Adrenal gland (tissue), 12 donors: Measurements from ENCODE around the gene SLC43A2. TPM values are rescaled to one million over a fixed set of nuclear protein-coding genes. Genes with fewer than 3 reads are reported as not detected.

ENCODE experiments used
- DNase-seq, 7 donors: peaks; one replicate each; pipeline ENCODE4 v3.0.0-alpha.2; 2019 to 2020
- H3K27ac ChIP-seq, 5 donors: fragments of 200-600 bp; sonication (generic) in 4 of 5; 1 replicate in 3 of 5; 2 replicates in 2 of 5; pipeline versions ENCODE4 v1.5.1 to v1.8.0; 2016 to 2020; ENCODE audit warnings: mild to moderate bottlenecking in 1 of 5
- H3K27me3 ChIP-seq: fragments of 200-600 bp; 2 replicates; pipeline ENCODE4 v1.8.0; 2021
- H3K36me3 ChIP-seq, 2 donors: fragments of 200-600 bp; replicated peaks in 1 of 2; 1 replicate in 1 of 2; 2 replicates in 1 of 2; pipeline versions ENCODE4 v1.5.1 to v1.8.0; 2018 to 2022
- H3K4me1 ChIP-seq, 2 donors: fragments of 200-600 bp; replicated peaks in 1 of 2; 1 replicate in 1 of 2; 2 replicates in 1 of 2; pipeline versions ENCODE4 v1.5.1 to v1.8.0; 2018 to 2021
- H3K4me3 ChIP-seq, 4 donors: fragments of 200-600 bp; sonication (generic) in 3 of 4; one replicate each; pipeline ENCODE4 v1.5.1; 2016 to 2018
- H3K9me3 ChIP-seq, 3 donors: fragments of 200-600 bp; sonication (generic) in 1 of 3; replicated peaks in 1 of 3; 1 replicate in 2 of 3; 2 replicates in 1 of 3; pipeline versions ENCODE4 v1.5.1 to v1.8.0; 2016 to 2021
- POLR2A ChIP-seq, 2 donors: fragments of 450-650 bp; IDR thresholded peaks; one replicate each; pipeline ENCODE4 v1.6.1; 2017; ENCODE audit warnings: antibody characterized with exemption in 2 of 2, mild to moderate bottlenecking in 2 of 2, moderate library complexity in 1 of 2
- WGBS, 4 donors: extraction: QIAGEN DNeasy Blood & Tissue Kit in 2 of 4; methylation state at CpG; one replicate each; pipeline versions ENCODE4 v1.1.5 to v1.1.7; 2013 to 2017; 5-methylcytosine and 5-hydroxymethylcytosine counted together
- intact Hi-C, 2 donors: fragments of 100-400 bp; cut with DNase I; formaldehyde crosslinking; loops; one replicate each; pipeline versions ENCODE4 v1.14.1 to v1.15.0; 2022 to 2023
- polyA plus RNA-seq, 3 donors: library from polyadenylated mRNA; stranded (reverse); fragments of 200-250 nt in 2 of 3; fragments of 350-450 nt in 1 of 3; fragmentation: Illumina TruSeq in 1 of 3; extraction: RNeasy Lipid Tissue Mini Kit (QIAGEN cat#74804) in 1 of 3; gene quantifications; one replicate each; pipeline ENCODE4 v1.2.3, GENCODE V29; 2013 to 2014
- total RNA-seq, 9 donors: library from RNA; depleted of rRNA in 4 of 9; stranded (reverse); fragments of >200 nt in 4 of 9; fragments of 120-200 nt in 1 of 9; fragmentation: NEBNext Ultra II Directional in 1 of 9; extraction: Animal tissue kit (Norgen Biotek cat#: 25700) in 1 of 9; gene quantifications; one replicate each; pipeline versions ENCODE4 v1.1.0 to v1.2.4, GENCODE V29; 2013 to 2023
- TF ChIP-seq, protein P1 (sequence below), 6 experiments: fragments of 450-650 bp in 4 of 6; fragments of 200-600 bp in 2 of 6; sonication (generic) in 1 of 6; IDR thresholded peaks; 1 replicate in 5 of 6; 2 replicates in 1 of 6; pipeline versions ENCODE4 v1.5.1 to v1.8.0; 2016 to 2021; ENCODE audit warnings: antibody characterized with exemption in 6 of 6, mild to moderate bottlenecking in 2 of 6, moderate library complexity in 1 of 6
- donor health status: healthy with polysubstance abuse.
- donor health status: Bipolar disorder and iron deficiency.
- donor health status: DM: yes; HTN: yes; CAD: no.
- donor health status: DM: no; HTN: no; CAD: no.
- donor health status: DM: no; HTN: no; CAD: no.
- donor health status: DM: yes; HTN: yes; CAD: no.

Gene SLC43A2
- total and polyA plus RNA-seq, 12 donors, result 4.8 to 32.5 (median 15.6) TPM

DNA sequence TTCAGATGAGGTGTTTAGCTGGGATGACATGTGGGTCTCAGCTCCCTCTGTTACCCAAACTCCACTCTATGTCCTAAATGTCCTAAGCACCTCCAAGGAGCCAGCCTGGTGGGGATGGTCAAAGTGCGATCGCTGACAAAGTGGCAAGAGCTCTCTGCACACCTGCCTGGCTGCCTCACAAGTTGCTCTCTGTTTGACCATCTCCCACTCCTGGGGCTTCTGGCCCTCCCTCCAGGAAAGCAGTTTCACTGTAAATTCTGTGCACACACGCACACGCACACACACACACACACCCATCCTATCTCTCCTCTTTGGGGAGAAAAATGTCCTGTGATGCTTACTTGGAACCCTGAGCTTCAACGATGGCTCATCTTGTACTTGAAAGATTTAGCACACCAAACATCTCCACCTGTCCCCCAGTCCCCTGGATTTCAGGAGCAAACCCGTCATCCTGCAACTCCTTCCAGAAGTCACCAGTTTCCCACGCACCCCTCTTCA, 67.7 kb downstream of the SLC43A2 start:
- TF ChIP-seq, protein P1, sequence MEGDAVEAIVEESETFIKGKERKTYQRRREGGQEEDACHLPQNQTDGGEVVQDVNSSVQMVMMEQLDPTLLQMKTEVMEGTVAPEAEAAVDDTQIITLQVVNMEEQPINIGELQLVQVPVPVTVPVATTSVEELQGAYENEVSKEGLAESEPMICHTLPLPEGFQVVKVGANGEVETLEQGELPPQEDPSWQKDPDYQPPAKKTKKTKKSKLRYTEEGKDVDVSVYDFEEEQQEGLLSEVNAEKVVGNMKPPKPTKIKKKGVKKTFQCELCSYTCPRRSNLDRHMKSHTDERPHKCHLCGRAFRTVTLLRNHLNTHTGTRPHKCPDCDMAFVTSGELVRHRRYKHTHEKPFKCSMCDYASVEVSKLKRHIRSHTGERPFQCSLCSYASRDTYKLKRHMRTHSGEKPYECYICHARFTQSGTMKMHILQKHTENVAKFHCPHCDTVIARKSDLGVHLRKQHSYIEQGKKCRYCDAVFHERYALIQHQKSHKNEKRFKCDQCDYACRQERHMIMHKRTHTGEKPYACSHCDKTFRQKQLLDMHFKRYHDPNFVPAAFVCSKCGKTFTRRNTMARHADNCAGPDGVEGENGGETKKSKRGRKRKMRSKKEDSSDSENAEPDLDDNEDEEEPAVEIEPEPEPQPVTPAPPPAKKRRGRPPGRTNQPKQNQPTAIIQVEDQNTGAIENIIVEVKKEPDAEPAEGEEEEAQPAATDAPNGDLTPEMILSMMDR (IDR thresholded peaks at IDR 0.05), result no peak
- TF ChIP-seq POLR2A (IDR thresholded peaks at IDR 0.05), result no peak
- Histone ChIP-seq H3K9me3 (no peaks in the 10 kb centered on the region), H3K27me3 (no peaks in the 10 kb centered on the region), H3K27ac (peak overlapping the region in 1 of 5 donors; percentile 99), H3K36me3 (no peaks in the 10 kb centered on the region), H3K4me1 (peaks cover 5 to 35% of the 10 kb centered on the region in 2 donors), H3K4me3 (peak overlapping the region in 1 of 4 donors; percentile 99)
- 64 to 88% (median 77%) methylated on average over 6 to 7 of the region's 7 CpGs for whole genome bisulfite sequencing, 4 donors
- intact Hi-C loops, result no loop called here
- DNase-seq, result no peak

DNA sequence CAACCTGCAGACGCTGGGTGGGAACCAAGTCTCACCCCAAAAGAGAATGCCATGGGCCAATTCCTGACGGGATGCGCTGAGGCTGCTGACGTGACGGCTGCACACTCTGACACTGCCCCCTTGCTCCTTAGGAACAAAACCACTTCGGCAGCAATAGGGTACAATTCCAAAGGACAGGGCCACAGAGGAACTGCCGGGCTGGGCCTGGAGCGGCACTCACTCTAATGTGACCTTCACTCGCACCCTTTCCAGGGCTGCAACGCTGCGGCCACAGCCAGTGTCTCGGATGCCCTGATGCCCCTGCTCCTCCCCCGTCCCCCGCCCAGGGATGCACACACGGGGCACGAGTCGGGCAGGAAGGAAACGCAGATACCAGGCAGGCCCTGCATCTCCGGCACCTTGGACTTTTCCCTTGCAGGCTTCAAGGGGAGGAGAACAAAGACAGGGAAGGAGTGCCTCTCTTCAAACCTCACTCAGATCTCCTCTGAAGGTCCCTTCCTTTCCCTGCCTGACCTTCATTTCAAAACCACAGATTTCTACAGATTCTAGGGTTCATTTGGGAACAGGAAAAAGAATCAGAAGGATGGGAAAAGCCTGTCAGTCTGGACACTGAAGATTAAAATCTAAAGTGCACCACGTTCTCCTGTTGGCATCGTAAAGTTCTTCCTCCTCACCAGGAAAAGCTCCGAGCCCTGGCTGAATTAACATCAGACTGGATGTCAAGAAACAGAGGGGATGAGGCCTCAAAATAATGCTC, 68.4 kb downstream of the SLC43A2 start:
- TF ChIP-seq, protein P1 (IDR thresholded peaks at IDR 0.05), result no peak
- no peak for TF ChIP-seq POLR2A (IDR thresholded peaks at IDR 0.05)
- Histone ChIP-seq H3K27me3 (no peaks in the 10 kb centered on the region), H3K9me3 (no peaks in the 10 kb centered on the region), H3K4me3 (no peak overlapping the region), H3K4me1 (peaks cover 8 to 41% of the 10 kb centered on the region in 2 donors), H3K36me3 (no peaks in the 10 kb centered on the region), H3K27ac (peak overlapping the region in 1 of 5 donors; percentile 99)
- whole genome bisulfite sequencing, 4 donors, result 46 to 66% (median 54%) methylated on average over 10 to 22 of the region's 22 CpGs
- no peak for DNase-seq
- intact Hi-C loops, result no loop called here

DNA sequence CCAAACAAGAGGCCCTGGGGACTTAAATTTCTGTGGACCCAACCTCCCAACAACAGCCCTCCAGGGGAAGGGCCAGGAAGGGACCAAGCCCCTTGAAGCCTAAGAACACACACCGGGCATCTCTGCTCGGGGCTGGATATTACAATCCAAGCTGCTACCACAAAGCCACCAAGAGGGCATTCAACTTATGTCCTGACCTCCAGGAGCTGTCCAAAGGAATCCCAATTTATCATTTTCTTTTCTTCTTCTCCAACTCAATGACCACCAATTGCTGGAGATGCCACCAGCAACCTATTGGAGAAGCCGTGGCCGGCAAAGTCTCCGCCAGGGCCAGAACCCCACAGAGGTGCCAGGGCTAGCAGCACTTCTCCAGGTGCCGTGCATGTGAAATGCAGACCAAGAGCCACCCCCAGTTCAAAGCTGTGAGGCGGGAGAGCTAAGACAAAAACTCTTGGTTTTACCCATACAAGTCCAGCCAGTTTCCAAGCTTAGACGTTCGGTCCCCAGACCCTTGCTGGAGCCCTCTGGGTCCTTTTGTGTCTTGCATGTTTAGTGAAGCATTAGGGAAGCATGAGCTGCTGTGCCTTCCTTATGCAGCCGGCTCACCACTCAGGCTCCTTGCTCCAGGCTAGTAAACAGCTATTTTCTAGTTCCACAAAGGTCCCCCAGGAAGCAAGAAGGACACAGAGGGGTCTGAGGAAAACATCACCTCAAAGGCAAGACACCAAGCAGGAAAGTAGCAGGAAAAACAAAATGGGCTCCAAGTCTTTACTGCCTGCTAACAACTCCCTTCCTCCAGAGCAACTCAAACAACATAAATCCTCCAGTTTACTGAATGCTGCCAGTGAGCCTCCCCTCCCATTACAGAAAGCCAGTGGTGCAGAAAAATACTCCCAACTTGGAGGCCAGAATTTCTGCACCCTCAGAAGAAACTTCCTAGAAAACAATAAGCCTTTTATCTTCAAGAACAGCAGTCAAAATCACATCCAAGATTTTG, 69.3 kb downstream of the SLC43A2 start:
- intact Hi-C loops, result loop anchor here in 1 of 2 donors (5.0 kb wide), 1 partner anchor 42 kb away; the partner anchor contains the start of gene INPP5K
- Histone ChIP-seq H3K27me3 (no peaks in the 10 kb centered on the region), H3K9me3 (no peaks in the 10 kb centered on the region), H3K27ac (peak overlapping the region in 1 of 5 donors; percentile 99), H3K4me1 (peaks cover 16 to 50% of the 10 kb centered on the region in 2 donors), H3K4me3 (no peak overlapping the region), H3K36me3 (no peaks in the 10 kb centered on the region)
- WGBS, 4 donors, result 81 to 85% (median 84%) methylated on average over 6 to 10 of the region's 10 CpGs
- no peak for TF ChIP-seq POLR2A (IDR thresholded peaks at IDR 0.05)
- TF ChIP-seq, protein P1 (IDR thresholded peaks at IDR 0.05), result no peak
- no peak for DNase-seq

DNA sequence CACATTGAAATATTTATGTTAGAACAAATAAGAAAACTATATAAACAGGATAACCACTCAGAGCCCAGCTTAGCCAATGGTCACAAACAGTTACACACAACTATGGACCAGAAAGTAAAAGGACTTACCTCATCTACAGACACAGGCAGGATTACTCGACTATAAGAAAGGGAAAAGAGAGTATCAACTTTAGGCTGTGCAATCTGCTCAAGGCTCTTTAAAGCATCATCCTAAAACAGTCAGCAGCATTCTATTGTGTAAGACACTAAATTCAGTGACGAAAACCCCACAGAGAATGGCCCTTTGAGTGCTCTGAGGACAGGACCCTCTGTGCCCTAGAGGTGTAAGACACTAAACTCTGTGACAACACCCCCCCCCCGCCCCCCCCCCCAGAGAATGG, 70.2 kb downstream of the SLC43A2 start:
- WGBS, 4 donors, result 56 to 67% (median 61%) methylated on average over 2 to 3 of the region's 3 CpGs
- DNase-seq, result no peak
- TF ChIP-seq POLR2A (IDR thresholded peaks at IDR 0.05), result no peak
- TF ChIP-seq, protein P1 (IDR thresholded peaks at IDR 0.05), result no peak
- Histone ChIP-seq H3K9me3 (no peaks in the 10 kb centered on the region), H3K4me1 (peaks cover 16 to 50% of the 10 kb centered on the region in 2 donors), H3K27ac (no peak overlapping the region), H3K4me3 (no peak overlapping the region), H3K36me3 (no peaks in the 10 kb centered on the region), H3K27me3 (no peaks in the 10 kb centered on the region)
- intact Hi-C loops, result loop anchor here in 1 of 2 donors (5.0 kb wide), 1 partner anchor 41 kb away; the partner anchor contains the start of gene INPP5K
